GM23338 (cell line): ENCODE results near the gene CBFA2T3.

Experiments used
- EZH2 ChIP-seq: fragments of 200-600 bp; sonication (generic); IDR thresholded peaks from one replicate; pipeline ENCODE4 v1.8.0; 2017; ENCODE audit warnings: antibody characterized with exemption, mild to moderate bottlenecking, low read depth; ENCODE audit not compliant: unreplicated experiment
- EZH2phosphoT487 ChIP-seq: fragments of 200-600 bp; sonication (generic); IDR thresholded peaks from one replicate; pipeline ENCODE4 v1.8.1; 2018; ENCODE audit warnings: antibody characterized with exemption; ENCODE audit not compliant: unreplicated experiment
- POLR2AphosphoS5 ChIP-seq: IDR thresholded peaks from 2 replicates; pipeline ENCODE4 v1.6.1; 2016; ENCODE audit warnings: antibody characterized with exemption, low read depth
- TF ChIP-seq, protein P1 (sequence below), 2 experiments: fragments of 200-600 bp in 1 of 2; sonication (generic) in 1 of 2; conservative IDR thresholded peaks; 2 replicates each; pipeline versions ENCODE4 v1.5.1 to v1.6.1; 2016 to 2017; ENCODE audit warnings: antibody characterized with exemption in 2 of 2, low read depth in 2 of 2, mild to moderate bottlenecking in 2 of 2, moderate library complexity in 1 of 2

DNA sequence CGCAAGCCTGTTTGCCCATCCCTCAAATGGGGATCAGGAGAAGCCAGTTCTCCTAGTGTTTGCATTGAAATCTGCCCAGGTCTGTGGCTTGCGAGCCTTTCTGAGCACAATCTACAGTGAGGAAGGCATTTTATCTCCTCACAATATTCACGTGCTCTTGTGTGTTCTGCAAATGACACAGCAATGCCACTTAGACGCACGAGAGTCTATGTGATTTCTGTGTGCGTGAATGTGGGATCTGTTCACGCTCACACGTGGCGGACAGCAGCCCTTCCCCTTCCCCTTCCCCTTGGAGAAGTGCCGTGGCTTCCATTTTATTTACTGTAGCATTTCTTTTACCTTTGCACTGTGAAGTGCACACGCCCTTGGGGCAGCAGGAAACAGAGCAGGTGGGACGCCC lies 17.7 kb upstream of the CBFA2T3 start:
- TF ChIP-seq, protein P1, sequence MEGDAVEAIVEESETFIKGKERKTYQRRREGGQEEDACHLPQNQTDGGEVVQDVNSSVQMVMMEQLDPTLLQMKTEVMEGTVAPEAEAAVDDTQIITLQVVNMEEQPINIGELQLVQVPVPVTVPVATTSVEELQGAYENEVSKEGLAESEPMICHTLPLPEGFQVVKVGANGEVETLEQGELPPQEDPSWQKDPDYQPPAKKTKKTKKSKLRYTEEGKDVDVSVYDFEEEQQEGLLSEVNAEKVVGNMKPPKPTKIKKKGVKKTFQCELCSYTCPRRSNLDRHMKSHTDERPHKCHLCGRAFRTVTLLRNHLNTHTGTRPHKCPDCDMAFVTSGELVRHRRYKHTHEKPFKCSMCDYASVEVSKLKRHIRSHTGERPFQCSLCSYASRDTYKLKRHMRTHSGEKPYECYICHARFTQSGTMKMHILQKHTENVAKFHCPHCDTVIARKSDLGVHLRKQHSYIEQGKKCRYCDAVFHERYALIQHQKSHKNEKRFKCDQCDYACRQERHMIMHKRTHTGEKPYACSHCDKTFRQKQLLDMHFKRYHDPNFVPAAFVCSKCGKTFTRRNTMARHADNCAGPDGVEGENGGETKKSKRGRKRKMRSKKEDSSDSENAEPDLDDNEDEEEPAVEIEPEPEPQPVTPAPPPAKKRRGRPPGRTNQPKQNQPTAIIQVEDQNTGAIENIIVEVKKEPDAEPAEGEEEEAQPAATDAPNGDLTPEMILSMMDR (conservative IDR thresholded peaks at IDR 0.05; ENCODE audit: low read depth in 2 of 2), result no peak
- no peak for TF ChIP-seq POLR2AphosphoS5
- TF ChIP-seq EZH2phosphoT487, result no peak
- TF ChIP-seq EZH2, result no peak
